Measurements from ENCODE around the gene CST7. TPM values are rescaled to one million over a fixed set of nuclear protein-coding genes. Genes with fewer than 3 reads are reported as not detected.

Gene CST7
- total RNA-seq, 2 experiments from 2014 or later, result 92.0 to 92.4 TPM

- no peaks in the 10 kb centered on the region for H3K9me3 Mint-ChIP-seq
- H3K27ac Mint-ChIP-seq, result peak overlapping the region; percentile 66
- ATAC-seq (ENCODE audit: low read depth), result no peak
- H3K4me1 Mint-ChIP-seq, result no peaks in the 10 kb centered on the region
- no peak overlapping the region for H3K4me3 Mint-ChIP-seq
- DNase-seq, result no peak
- POLR2A ChIA-PET, result no interaction called here
- peaks cover 25% of the 10 kb centered on the region for H3K36me3 Mint-ChIP-seq
- no peaks in the 10 kb centered on the region for H3K27me3 Mint-ChIP-seq
Measured at GRCh38 chr20:24968278-24968800, 19.3 kb downstream of the CST7 start.

GRCh38 chr20:24969186-24970029, 20.3 kb downstream of the CST7 start:
- Mint-ChIP-seq H3K27ac (no peak overlapping the region), H3K4me3 (no peak overlapping the region), H3K9me3 (no peaks in the 10 kb centered on the region), H3K27me3 (no peaks in the 10 kb centered on the region), H3K36me3 (peaks cover 31% of the 10 kb centered on the region), H3K4me1 (no peaks in the 10 kb centered on the region)
- DNase-seq, result no peak
- POLR2A ChIA-PET, result interaction anchor here (0.8 kb wide), 1 partner anchor 19 kb away, joined by 3 read pairs; no protein-coding TSS in a partner anchor
- ATAC-seq (ENCODE audit: low read depth), result no peak

- peaks cover 38% of the 10 kb centered on the region for H3K36me3 Mint-ChIP-seq
Measured at GRCh38 chr20:24970030-24970553, 21.0 kb downstream of the CST7 start.

GRCh38 chr20:24970754-24971153, 21.7 kb downstream of the CST7 start:
- Mint-ChIP-seq H3K9me3 (peaks cover 3% of the 10 kb centered on the region), H3K4me3 (no peak overlapping the region), H3K27me3 (no peaks in the 10 kb centered on the region), H3K4me1 (no peaks in the 10 kb centered on the region), H3K27ac (peak overlapping the region; percentile 35), H3K36me3 (peaks cover 42% of the 10 kb centered on the region)
- DNase-seq, result no peak
- ATAC-seq (ENCODE audit: low read depth), result no peak
- POLR2A ChIA-PET, result no interaction called here

More at GRCh38 chr20:24970030-24970553, 21.0 kb downstream of the CST7 start:
- no peaks in the 10 kb centered on the region for H3K9me3 Mint-ChIP-seq
- POLR2A ChIA-PET, result no interaction called here
- DNase-seq (no peak), ATAC-seq (ENCODE audit: low read depth) (no peak)
- no peak overlapping the region for H3K4me3 Mint-ChIP-seq
- no peaks in the 10 kb centered on the region for H3K27me3 Mint-ChIP-seq
- H3K27ac Mint-ChIP-seq, result no peak overlapping the region
- no peaks in the 10 kb centered on the region for H3K4me1 Mint-ChIP-seq

GRCh38 chr20:24971376-24972101, 22.5 kb downstream of the CST7 start:
- DNase-seq (no peak), ATAC-seq (ENCODE audit: low read depth) (no peak)
- H3K27me3 Mint-ChIP-seq, result no peaks in the 10 kb centered on the region
- POLR2A ChIA-PET, result no interaction called here
- no peaks in the 10 kb centered on the region for H3K4me1 Mint-ChIP-seq
- peaks cover 7% of the 10 kb centered on the region for H3K9me3 Mint-ChIP-seq
- no peak overlapping the region for H3K4me3 Mint-ChIP-seq
- H3K27ac Mint-ChIP-seq, result no peak overlapping the region
- H3K36me3 Mint-ChIP-seq, result peaks cover 48% of the 10 kb centered on the region

GRCh38 chr20:24972341-24972740, 23.3 kb downstream of the CST7 start:
- no peaks in the 10 kb centered on the region for H3K27me3 Mint-ChIP-seq
- H3K4me3 Mint-ChIP-seq, result no peak overlapping the region
- H3K9me3 Mint-ChIP-seq, result peaks cover 7% of the 10 kb centered on the region
- peaks cover 56% of the 10 kb centered on the region for H3K36me3 Mint-ChIP-seq
- H3K4me1 Mint-ChIP-seq, result no peaks in the 10 kb centered on the region
- no peak for ATAC-seq (ENCODE audit: low read depth)
- POLR2A ChIA-PET, result no interaction called here
- DNase-seq, result no peak
- no peak overlapping the region for H3K27ac Mint-ChIP-seq

- Mint-ChIP-seq H3K9me3 (peaks cover 11% of the 10 kb centered on the region), H3K27ac (peak overlapping the region; percentile 31), H3K36me3 (peaks cover 85% of the 10 kb centered on the region), H3K4me1 (peaks cover 24% of the 10 kb centered on the region), H3K27me3 (no peaks in the 10 kb centered on the region), H3K4me3 (no peak overlapping the region)
- ATAC-seq (ENCODE audit: low read depth), result no peak
- POLR2A ChIA-PET, result no interaction called here
- no peak for DNase-seq
Measured at GRCh38 chr20:24977336-24977735, 28.3 kb downstream of the CST7 start.

GRCh38 chr20:24977797-24978196, 28.7 kb downstream of the CST7 start:
- no peak for ATAC-seq (ENCODE audit: low read depth)
- Mint-ChIP-seq H3K36me3 (peaks cover 87% of the 10 kb centered on the region), H3K27me3 (no peaks in the 10 kb centered on the region), H3K9me3 (peaks cover 11% of the 10 kb centered on the region), H3K27ac (no peak overlapping the region), H3K4me3 (no peak overlapping the region), H3K4me1 (peaks cover 27% of the 10 kb centered on the region)
- DNase-seq, result no peak
- POLR2A ChIA-PET, result no interaction called here

- POLR2A ChIA-PET, result interaction anchor here (0.7 to 1.0 kb wide), 2 partner anchors 12 to 14 kb away, joined by 3 read pairs; no protein-coding TSS in a partner anchor
- Mint-ChIP-seq H3K4me3 (no peak overlapping the region), H3K27me3 (no peaks in the 10 kb centered on the region), H3K9me3 (peaks cover 11% of the 10 kb centered on the region), H3K4me1 (peaks cover 28% of the 10 kb centered on the region), H3K36me3 (peaks cover 87% of the 10 kb centered on the region), H3K27ac (no peak overlapping the region)
- DNase-seq (no peak), ATAC-seq (ENCODE audit: low read depth) (no peak)
Measured at GRCh38 chr20:24978513-24978912, 29.4 kb downstream of the CST7 start.

GRCh38 chr20:24979036-24979960, 30.2 kb downstream of the CST7 start:
- no peaks in the 10 kb centered on the region for H3K27me3 Mint-ChIP-seq
- ATAC-seq (ENCODE audit: low read depth) (no peak), DNase-seq (no peak)
- POLR2A ChIA-PET, result interaction anchor here (0.7 to 1.0 kb wide), 2 partner anchors 11 to 15 kb away, joined by 3 read pairs; no protein-coding TSS in a partner anchor
- H3K36me3 Mint-ChIP-seq, result peaks cover 85% of the 10 kb centered on the region
- peaks cover 11% of the 10 kb centered on the region for H3K9me3 Mint-ChIP-seq
- peak overlapping the region; percentile 35 for H3K27ac Mint-ChIP-seq
- peaks cover 28% of the 10 kb centered on the region for H3K4me1 Mint-ChIP-seq
- H3K4me3 Mint-ChIP-seq, result no peak overlapping the region

- H3K36me3 Mint-ChIP-seq, result peaks cover 75% of the 10 kb centered on the region
- peak overlapping the region; percentile 33 for H3K4me3 Mint-ChIP-seq
- POLR2A ChIA-PET, result interaction anchor here (0.6 to 0.9 kb wide), 2 partner anchors 10 to 264 kb away, joined by 3 read pairs; no protein-coding TSS in a partner anchor
Measured at GRCh38 chr20:24980291-24981053, 31.4 kb downstream of the CST7 start.

GRCh38 chr20:24981282-24981681, 32.2 kb downstream of the CST7 start:
- ATAC-seq (ENCODE audit: low read depth) (peak; percentile 67), DNase-seq (no peak)
- Mint-ChIP-seq H3K4me1 (peaks cover 45% of the 10 kb centered on the region), H3K4me3 (peak overlapping the region; percentile 33), H3K27ac (peak overlapping the region; percentile 48), H3K27me3 (no peaks in the 10 kb centered on the region), H3K36me3 (peaks cover 67% of the 10 kb centered on the region), H3K9me3 (peaks cover 5% of the 10 kb centered on the region)
- POLR2A ChIA-PET, result interaction anchor here (0.9 kb wide), 1 partner anchor 9 kb away, joined by 3 read pairs; no protein-coding TSS in a partner anchor

More at GRCh38 chr20:24980291-24981053, 31.4 kb downstream of the CST7 start:
- H3K27ac Mint-ChIP-seq, result peak overlapping the region; percentile 59
- no peaks in the 10 kb centered on the region for H3K27me3 Mint-ChIP-seq
- H3K9me3 Mint-ChIP-seq, result peaks cover 10% of the 10 kb centered on the region
- ATAC-seq (ENCODE audit: low read depth), result no peak
- no peak for DNase-seq
- H3K4me1 Mint-ChIP-seq, result peaks cover 37% of the 10 kb centered on the region

Data from activated naive CD8-positive, alpha-beta T cell treated with anti-CD3 and anti-CD28 coated beads, Interleukin-2, amount 10 ng/mL, durations not matched to agents 7 days and 5 days (primary cell).